Body of pancreas (tissue), 4 donors: Measurements from ENCODE around the gene GEMIN4. TPM values are rescaled to one million over a fixed set of nuclear protein-coding genes. Genes with fewer than 3 reads are reported as not detected.

ENCODE experiments used
- ATAC-seq: fragments of 150-250 bp; one replicate; pipeline ENCODE4 v1.9.1; 2016
- DNase-seq, 4 donors: peaks; one replicate each; pipeline ENCODE4 v3.0.0-alpha.2; 2019
- H3K27ac ChIP-seq, 4 donors: fragments of 200-600 bp; sonication (generic); 1 replicate in 3 of 4; 2 replicates in 1 of 4; pipeline versions ENCODE4 v1.5.1 to v1.6.1; 2016 to 2019; ENCODE audit warnings: mild to moderate bottlenecking in 1 of 4, mixed read lengths in 1 of 4, moderate library complexity in 1 of 4
- H3K27me3 ChIP-seq, 2 donors: fragments of 200-600 bp; sonication (generic); one replicate each; pipeline ENCODE4 v1.6.0; 2016; ENCODE audit warnings: mild to moderate bottlenecking in 1 of 2
- H3K36me3 ChIP-seq, 2 donors: fragments of 200-600 bp; sonication (generic); replicated peaks in 1 of 2; 2 replicates each; pipeline ENCODE4 v1.5.1; 2016; ENCODE audit warnings: low read depth in 2 of 2; ENCODE audit not compliant: insufficient read depth in 1 of 2
- H3K4me1 ChIP-seq: fragments of 200-600 bp; sonication (generic); one replicate; pipeline ENCODE4 v1.6.0; 2016
- H3K4me3 ChIP-seq, 2 donors: fragments of 200-600 bp; sonication (generic); 1 replicate in 1 of 2; 2 replicates in 1 of 2; pipeline ENCODE4 v1.5.1; 2016 to 2019
- H3K9me3 ChIP-seq, 3 donors: fragments of 200-600 bp; sonication (generic); 1 replicate in 2 of 3; 2 replicates in 1 of 3; pipeline ENCODE4 v1.5.1; 2016
- POLR2A ChIP-seq, 3 donors: fragments of 450-650 bp; IDR thresholded peaks; one replicate each; pipeline ENCODE4 v1.6.1; 2016; ENCODE audit warnings: antibody characterized with exemption in 3 of 3, mild to moderate bottlenecking in 2 of 3
- WGBS, 2 donors: methylation state at CpG; one replicate each; pipeline ENCODE4 v1.1.5; 2017; 5-methylcytosine and 5-hydroxymethylcytosine counted together
- intact Hi-C: fragments of 100-400 bp; cut with DNase I; formaldehyde crosslinking; loops from one replicate; pipeline ENCODE4 v1.15.1; 2023
- total RNA-seq, 2 donors: library from RNA; depleted of rRNA; stranded (reverse); fragments of >200 nt; gene quantifications; one replicate each; pipeline ENCODE4 v1.1.0, GENCODE V29; 2016
- TF ChIP-seq, protein P1 (sequence below), 7 experiments: fragments of 450-650 bp in 4 of 7; fragments of 200-600 bp in 3 of 7; sonication (generic) in 3 of 7; IDR thresholded peaks; one replicate each; pipeline ENCODE4 v1.5.1; 2016 to 2019; ENCODE audit warnings: antibody characterized with exemption in 7 of 7

The GEMIN4 gene
- total RNA-seq, 2 donors from 2014 or later: 5.6 to 7.3 TPM

- H3K27me3 ChIP-seq: no peaks in the 10 kb centered on the region
- H3K9me3 ChIP-seq: no peaks in the 10 kb centered on the region
- intact Hi-C loops: no loop called here
- H3K27ac ChIP-seq: no peak overlapping the region
- WGBS, 2 donors: 75 to 100% methylated on average over 1 of the region's 1 CpG
- no peaks in the 10 kb centered on the region for H3K4me1 ChIP-seq
- TF ChIP-seq, protein P1, sequence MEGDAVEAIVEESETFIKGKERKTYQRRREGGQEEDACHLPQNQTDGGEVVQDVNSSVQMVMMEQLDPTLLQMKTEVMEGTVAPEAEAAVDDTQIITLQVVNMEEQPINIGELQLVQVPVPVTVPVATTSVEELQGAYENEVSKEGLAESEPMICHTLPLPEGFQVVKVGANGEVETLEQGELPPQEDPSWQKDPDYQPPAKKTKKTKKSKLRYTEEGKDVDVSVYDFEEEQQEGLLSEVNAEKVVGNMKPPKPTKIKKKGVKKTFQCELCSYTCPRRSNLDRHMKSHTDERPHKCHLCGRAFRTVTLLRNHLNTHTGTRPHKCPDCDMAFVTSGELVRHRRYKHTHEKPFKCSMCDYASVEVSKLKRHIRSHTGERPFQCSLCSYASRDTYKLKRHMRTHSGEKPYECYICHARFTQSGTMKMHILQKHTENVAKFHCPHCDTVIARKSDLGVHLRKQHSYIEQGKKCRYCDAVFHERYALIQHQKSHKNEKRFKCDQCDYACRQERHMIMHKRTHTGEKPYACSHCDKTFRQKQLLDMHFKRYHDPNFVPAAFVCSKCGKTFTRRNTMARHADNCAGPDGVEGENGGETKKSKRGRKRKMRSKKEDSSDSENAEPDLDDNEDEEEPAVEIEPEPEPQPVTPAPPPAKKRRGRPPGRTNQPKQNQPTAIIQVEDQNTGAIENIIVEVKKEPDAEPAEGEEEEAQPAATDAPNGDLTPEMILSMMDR (IDR thresholded peaks at IDR 0.05): no peak
- no peak for TF ChIP-seq POLR2A (IDR thresholded peaks at IDR 0.05)
- peaks cover 0 to 11% of the 10 kb centered on the region in 2 donors for H3K36me3 ChIP-seq
- DNase-seq (no peak), ATAC-seq (no peak)
- no peak overlapping the region for H3K4me3 ChIP-seq
Observed at GRCh38 chr17:705011-705410, 47.1 kb downstream of the GEMIN4 start.

GRCh38 chr17:704111-704864 is 47.8 kb downstream of the GEMIN4 start:
- intact Hi-C loops: no loop called here
- no peak for ATAC-seq
- no peaks in the 10 kb centered on the region for H3K4me1 ChIP-seq
- H3K9me3 ChIP-seq: no peaks in the 10 kb centered on the region
- H3K36me3 ChIP-seq: peaks cover 0 to 5% of the 10 kb centered on the region in 2 donors
- WGBS, 2 donors: 69 to 76% methylated on average over 4 of the region's 4 CpGs
- no peak for DNase-seq
- no peak overlapping the region for H3K27ac ChIP-seq
- TF ChIP-seq, protein P1 (IDR thresholded peaks at IDR 0.05): no peak
- no peak for TF ChIP-seq POLR2A (IDR thresholded peaks at IDR 0.05)
- H3K27me3 ChIP-seq: no peaks in the 10 kb centered on the region
- no peak overlapping the region for H3K4me3 ChIP-seq

DNA sequence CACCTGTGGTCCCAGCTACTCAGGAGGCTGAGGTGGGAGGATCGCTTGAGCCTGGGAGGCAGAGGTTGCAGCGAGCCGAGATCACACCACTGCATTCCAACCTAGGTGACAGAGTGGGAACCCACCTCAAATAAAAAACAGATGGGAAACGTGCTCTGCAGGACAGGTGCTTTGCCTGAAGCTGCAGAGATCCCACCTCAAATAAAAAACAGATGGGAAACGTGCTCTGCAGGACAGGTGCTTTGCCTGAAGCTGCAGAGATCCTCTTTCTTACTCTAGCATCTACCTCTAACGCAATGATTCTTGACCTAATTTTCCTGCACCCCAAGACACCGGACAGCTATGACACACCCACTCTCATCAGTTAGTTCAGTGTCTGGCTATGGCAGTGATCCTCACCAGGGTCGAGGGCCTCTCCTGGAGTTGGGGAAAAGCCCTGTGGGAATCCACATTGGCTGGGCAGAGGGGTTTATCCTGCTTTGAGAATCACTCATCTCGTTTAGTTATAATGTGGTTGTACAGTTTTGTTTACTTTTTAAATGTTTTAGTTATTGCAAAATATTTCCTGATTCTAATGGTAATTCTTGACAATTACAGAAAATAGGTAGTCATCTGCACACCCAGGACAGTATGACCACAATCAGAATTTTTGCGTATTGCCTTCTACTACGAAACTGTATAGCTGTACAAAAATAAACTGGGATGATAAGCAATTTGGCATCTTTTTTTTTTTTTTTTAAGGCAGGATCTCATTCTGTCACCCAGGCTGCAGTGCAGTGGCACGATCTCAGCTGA is 48.8 kb downstream of the GEMIN4 start:
- DNase-seq (no peak), ATAC-seq (no peak)
- 75 to 79% methylated on average over 12 of the region's 12 CpGs for WGBS, 2 donors
- TF ChIP-seq, protein P1 (IDR thresholded peaks at IDR 0.05): no peak
- no peak for TF ChIP-seq POLR2A (IDR thresholded peaks at IDR 0.05)
- intact Hi-C loops: no loop called here
- Histone ChIP-seq H3K4me3 (no peak overlapping the region), H3K27ac (no peak overlapping the region), H3K4me1 (no peaks in the 10 kb centered on the region), H3K27me3 (no peaks in the 10 kb centered on the region), H3K9me3 (no peaks in the 10 kb centered on the region), H3K36me3 (no peaks in the 10 kb centered on the region)

GRCh38 chr17:700504-701094 is 51.5 kb downstream of the GEMIN4 start:
- intact Hi-C loops: no loop called here
- Histone ChIP-seq H3K9me3 (no peaks in the 10 kb centered on the region), H3K4me3 (no peak overlapping the region), H3K27ac (no peak overlapping the region), H3K36me3 (peaks cover 0 to 8% of the 10 kb centered on the region in 2 donors), H3K27me3 (no peaks in the 10 kb centered on the region), H3K4me1 (no peaks in the 10 kb centered on the region)
- no peak for TF ChIP-seq POLR2A (IDR thresholded peaks at IDR 0.05)
- TF ChIP-seq, protein P1 (IDR thresholded peaks at IDR 0.05): peak; percentile 42 to 74 (median 68)
- DNase-seq (no peak), ATAC-seq (no peak)
- 8 to 40% methylated on average over 1 of the region's 1 CpG for WGBS, 2 donors
